Cardiac muscle cell (in vitro differentiated cells and primary cell): Measurements from ENCODE around the gene FSCN2. TPM values are rescaled to one million over a fixed set of nuclear protein-coding genes. Genes with fewer than 3 reads are reported as not detected.

ENCODE experiments used
- DNase-seq, 2 donors: peaks; one replicate each; pipeline versions ENCODE4 v3.0.0 to v3.0.0-alpha.2; 2010 to 2017; ENCODE audit warnings: low read depth in 1 of 2, low spot score in 1 of 2
- H3K27ac ChIP-seq: fragments of 200-600 bp; sonication (generic); 2 replicates; pipeline ENCODE4 v1.5.1; 2016
- H3K27me3 ChIP-seq: fragments of 200-600 bp; sonication (generic); 2 replicates; pipeline ENCODE4 v1.6.0; 2016; ENCODE audit warnings: control low read depth
- H3K36me3 ChIP-seq: fragments of 200-600 bp; sonication (generic); 2 replicates; pipeline ENCODE4 v1.5.1; 2016; ENCODE audit warnings: control low read depth
- H3K4me1 ChIP-seq: fragments of 200-600 bp; sonication (generic); 2 replicates; pipeline ENCODE4 v1.8.1; 2017; ENCODE audit warnings: low read depth, mild to moderate bottlenecking, mixed run types
- H3K4me3 ChIP-seq: fragments of 200-600 bp; sonication (generic); 2 replicates; pipeline ENCODE4 v1.5.1; 2016; ENCODE audit warnings: mild to moderate bottlenecking
- H3K9me3 ChIP-seq: fragments of 200-600 bp; sonication (generic); 2 replicates; pipeline ENCODE4 v1.5.1; 2017; ENCODE audit warnings: low read depth, mild to moderate bottlenecking, control low read depth
- CTCF ChIP-seq: IDR thresholded peaks from 2 replicates; pipeline ENCODE4 v1.5.1; 2012; ENCODE audit warnings: low read depth, mild to moderate bottlenecking, low read length
- polyA plus RNA-seq: library from polyadenylated mRNA; unstranded; fragments of >200 nt; fragmentation: Nextera tagmentation; extraction: Ambion mirVana; gene quantifications from 2 replicates; pipeline ENCODE4 v1.2.1, GENCODE V29; 2016
- total RNA-seq: library from RNA; depleted of rRNA; stranded (reverse); fragments of >200 nt; gene quantifications from 2 replicates; pipeline ENCODE4 v1.2.3, GENCODE V29; 2016

Gene FSCN2
- total and polyA plus RNA-seq, 2 experiments from 2014 or later: 1.5 to 9.0 TPM

- peaks cover 3% of the 10 kb centered on the region for H3K4me1 ChIP-seq
- no peaks in the 10 kb centered on the region for H3K9me3 ChIP-seq
- no peak overlapping the region for H3K4me3 ChIP-seq
- DNase-seq: peak in 1 of 2 donors; percentile 0
- no peak for TF ChIP-seq CTCF
- H3K27me3 ChIP-seq: peaks cover 15% of the 10 kb centered on the region
- no peak overlapping the region for H3K27ac ChIP-seq
- peaks cover 11% of the 10 kb centered on the region for H3K36me3 ChIP-seq
Measured at GRCh38 chr17:81539961-81540675, 11.9 kb downstream of the FSCN2 start.

- Histone ChIP-seq H3K9me3 (no peaks in the 10 kb centered on the region), H3K4me1 (peaks cover 3% of the 10 kb centered on the region), H3K27ac (no peak overlapping the region), H3K27me3 (peaks cover 15% of the 10 kb centered on the region), H3K36me3 (peaks cover 15% of the 10 kb centered on the region), H3K4me3 (no peak overlapping the region)
- TF ChIP-seq CTCF: no peak
- DNase-seq: no peak
Measured at GRCh38 chr17:81540676-81541027, 12.5 kb downstream of the FSCN2 start.

GRCh38 chr17:81541123-81541522 is 12.9 kb downstream of the FSCN2 start:
- Histone ChIP-seq H3K27me3 (peaks cover 10% of the 10 kb centered on the region), H3K9me3 (no peaks in the 10 kb centered on the region), H3K4me3 (no peak overlapping the region), H3K4me1 (peaks cover 3% of the 10 kb centered on the region), H3K27ac (no peak overlapping the region), H3K36me3 (peaks cover 17% of the 10 kb centered on the region)
- DNase-seq: no peak
- no peak for TF ChIP-seq CTCF

- Histone ChIP-seq H3K27ac (no peak overlapping the region), H3K36me3 (peaks cover 21% of the 10 kb centered on the region), H3K27me3 (no peaks in the 10 kb centered on the region), H3K4me3 (no peak overlapping the region), H3K9me3 (no peaks in the 10 kb centered on the region), H3K4me1 (no peaks in the 10 kb centered on the region)
- TF ChIP-seq CTCF: no peak
- DNase-seq: no peak
Measured at GRCh38 chr17:81542431-81543338, 14.5 kb downstream of the FSCN2 start.

GRCh38 chr17:81543339-81543675 is 15.1 kb downstream of the FSCN2 start:
- Histone ChIP-seq H3K9me3 (no peaks in the 10 kb centered on the region), H3K27me3 (no peaks in the 10 kb centered on the region), H3K36me3 (peaks cover 21% of the 10 kb centered on the region), H3K4me1 (no peaks in the 10 kb centered on the region), H3K27ac (no peak overlapping the region), H3K4me3 (no peak overlapping the region)
- TF ChIP-seq CTCF: no peak
- no peak for DNase-seq
